GM21717 (cell line): ENCODE results near the gene RREB1.

Experiments
- ATAC-seq: cut with Tn5 transposase; IDR thresholded peaks from one replicate; pipeline ENCODE4 v1.9.1; 2021; ENCODE audit warnings: mild to moderate bottlenecking, moderate library complexity; ENCODE audit not compliant: unreplicated experiment

The RREB1 gene

GRCh38 chr6:7107578-7108195 is at the start of gene RREB1:
Gene RREB1, plus strand, starts transcription at chr6:7107961. Its CDS starts 73,951 bp downstream, at chr6:7181912.
- ATAC-seq, result peak; percentile 57

GRCh38 chr6:7058250-7058923 is 49.4 kb upstream of the RREB1 start:
- no peak for ATAC-seq

GRCh38 chr6:7060769-7061516 is 46.8 kb upstream of the RREB1 start:
- ATAC-seq, result no peak

GRCh38 chr6:7062451-7063162 is 45.2 kb upstream of the RREB1 start:
- no peak for ATAC-seq

GRCh38 chr6:7067305-7067704 is 40.5 kb upstream of the RREB1 start:
- no peak for ATAC-seq

DNA sequence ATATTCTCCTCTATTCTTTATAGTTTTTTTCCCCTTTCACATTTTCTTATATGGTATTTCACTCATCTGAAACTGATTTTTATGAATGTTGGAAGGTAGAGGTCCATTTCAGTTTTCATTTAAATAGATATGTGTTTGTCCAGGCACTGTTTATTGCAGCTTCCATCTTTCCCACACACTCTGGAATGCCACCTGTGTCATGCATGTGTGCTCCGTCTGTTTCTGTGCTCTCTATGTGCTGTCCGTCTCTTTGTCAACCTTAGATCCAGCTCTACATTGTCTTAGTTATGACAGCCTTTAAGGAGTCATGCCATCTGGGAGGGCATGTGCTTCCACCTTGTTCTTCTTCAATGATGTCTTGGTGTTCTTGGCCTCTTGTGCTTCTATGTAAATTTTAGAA is 36.4 kb upstream of the RREB1 start:
- no peak for ATAC-seq

- peak; percentile 40 for ATAC-seq
Measured at GRCh38 chr6:7073082-7073820, 34.5 kb upstream of the RREB1 start.

DNA sequence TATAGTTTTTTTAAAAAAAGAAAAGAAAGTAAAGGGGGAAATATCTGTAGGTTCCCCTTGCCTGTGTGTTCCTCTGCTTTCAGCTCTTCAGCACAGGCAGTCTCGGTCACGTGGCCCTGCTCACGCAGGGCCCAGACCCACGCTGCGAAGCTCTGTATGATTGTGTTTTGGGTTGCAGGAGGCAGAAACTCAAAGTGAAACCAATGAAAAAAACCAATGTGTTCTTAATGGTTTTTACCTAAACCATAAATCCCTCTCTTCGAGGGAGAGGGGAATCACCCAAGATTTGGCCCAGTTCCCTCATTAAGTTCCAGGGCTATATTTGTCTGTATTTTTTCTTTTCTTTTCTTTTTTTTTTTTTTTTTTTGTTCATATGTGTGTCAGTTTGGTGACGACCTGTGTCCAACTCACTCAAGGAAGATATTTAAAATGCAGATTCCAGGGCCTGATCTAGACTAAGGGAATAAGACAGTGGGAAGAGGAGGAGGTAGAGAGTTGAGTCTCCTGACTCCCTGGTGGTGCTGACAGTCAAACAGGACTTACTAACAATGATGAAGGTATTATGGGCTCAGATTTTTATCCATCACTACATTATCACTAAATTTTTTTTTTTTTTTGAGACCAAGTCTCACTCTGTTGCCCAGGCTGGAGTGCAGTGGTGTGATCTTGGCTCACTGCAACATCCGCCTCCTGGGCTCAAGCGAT is 33.8 kb upstream of the RREB1 start:
- peak; percentile 95 for ATAC-seq

- ATAC-seq, result no peak
Measured at GRCh38 chr6:7074870-7075269, 32.9 kb upstream of the RREB1 start.

GRCh38 chr6:7075341-7076000 is 32.3 kb upstream of the RREB1 start:
- ATAC-seq, result no peak

DNA sequence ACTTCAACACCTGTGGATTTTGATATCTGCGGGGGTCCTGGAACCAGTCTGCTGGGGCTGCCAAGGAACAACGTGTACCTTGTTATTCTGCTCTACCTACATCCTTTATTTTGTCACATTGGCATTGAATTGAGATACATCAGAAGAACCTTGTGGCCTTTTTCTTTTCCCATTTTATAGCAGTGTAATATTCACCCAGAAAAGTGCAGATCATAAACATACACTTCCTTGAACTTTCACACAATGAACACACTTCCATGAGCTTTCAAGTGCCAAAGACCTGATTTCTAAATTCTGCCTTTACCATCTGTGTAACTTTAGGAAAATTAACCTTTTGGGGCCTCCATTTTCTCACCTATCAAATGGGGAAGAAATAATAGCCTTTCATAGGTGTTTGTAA is 29.9 kb upstream of the RREB1 start:
- ATAC-seq, result no peak

- no peak for ATAC-seq
Measured at GRCh38 chr6:7078856-7079255, 28.9 kb upstream of the RREB1 start.

GRCh38 chr6:7080311-7080710 is 27.4 kb upstream of the RREB1 start:
- no peak for ATAC-seq

DNA sequence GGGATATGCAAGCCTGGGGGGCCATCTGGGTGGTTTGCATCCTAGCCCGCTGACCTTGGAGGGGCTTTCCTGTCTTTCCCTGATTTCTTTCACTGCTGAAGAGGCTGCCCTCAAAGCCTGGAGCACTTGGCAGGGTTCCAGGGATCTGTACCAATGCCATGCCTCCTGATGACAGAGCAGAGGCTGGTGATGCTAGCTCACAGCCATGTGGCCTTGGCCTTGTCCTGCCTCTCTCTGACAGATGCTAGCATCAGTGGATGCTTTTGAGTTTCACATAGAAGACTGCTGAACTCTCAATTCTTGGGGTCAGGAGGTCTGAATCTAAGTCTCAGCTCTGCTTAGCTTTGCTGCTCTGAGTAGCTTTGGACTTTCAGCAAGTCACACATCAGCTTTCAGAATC is 21.9 kb upstream of the RREB1 start:
- no peak for ATAC-seq

DNA sequence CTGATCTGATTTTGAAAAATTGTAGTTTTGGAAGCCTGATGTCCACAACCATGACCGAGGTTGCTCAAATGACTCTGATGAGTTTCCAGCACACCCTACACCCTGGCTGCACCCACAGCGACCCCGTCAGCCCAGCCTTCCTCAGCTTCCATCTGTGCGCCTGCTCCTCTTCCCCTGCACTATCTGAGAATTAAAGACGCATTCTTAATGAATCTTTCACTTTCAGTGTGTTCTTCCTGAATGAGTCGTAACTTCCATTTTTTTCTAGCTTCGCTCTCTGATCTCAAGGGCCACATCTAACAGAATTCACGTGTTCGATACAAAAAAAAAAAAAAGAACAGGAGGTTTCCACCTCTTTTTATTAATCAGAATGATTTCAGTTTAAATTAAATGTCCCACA is 21.3 kb upstream of the RREB1 start:
- ATAC-seq, result peak; percentile 69

- ATAC-seq, result no peak
Measured at GRCh38 chr6:7087066-7087465, 20.7 kb upstream of the RREB1 start.

GRCh38 chr6:7087491-7087979 is 20.2 kb upstream of the RREB1 start:
- ATAC-seq, result peak; percentile 61

DNA sequence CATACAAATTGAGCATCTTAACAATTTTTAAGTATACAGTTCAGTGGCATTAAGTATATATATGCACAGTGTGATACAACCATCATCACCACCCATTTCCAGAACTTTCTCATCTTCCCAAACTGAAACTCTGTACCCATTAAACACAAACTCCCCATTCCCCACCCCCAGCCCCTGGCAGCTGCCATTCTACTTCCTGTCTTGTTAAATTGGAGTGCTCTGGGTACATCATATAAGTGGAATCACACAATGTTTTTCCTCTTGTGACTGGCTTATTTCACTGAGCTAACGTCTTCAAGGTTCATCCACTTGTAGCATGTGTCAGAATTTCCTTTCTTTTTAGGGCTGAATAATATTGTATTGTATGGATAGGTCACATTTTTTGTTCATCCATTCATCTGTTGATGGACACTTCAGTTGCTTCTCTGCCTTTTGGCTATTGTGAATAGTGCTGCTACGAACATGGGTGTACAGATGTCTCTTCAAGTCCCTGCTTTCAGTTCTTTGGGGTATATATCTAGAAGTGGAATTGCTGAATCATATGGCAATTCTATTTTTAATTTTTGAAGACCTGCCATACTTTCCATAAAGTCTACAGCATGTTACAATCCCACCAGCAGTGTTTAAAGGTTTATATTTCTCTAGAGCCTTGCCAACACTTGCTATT is 19.6 kb upstream of the RREB1 start:
- ATAC-seq, result no peak

DNA sequence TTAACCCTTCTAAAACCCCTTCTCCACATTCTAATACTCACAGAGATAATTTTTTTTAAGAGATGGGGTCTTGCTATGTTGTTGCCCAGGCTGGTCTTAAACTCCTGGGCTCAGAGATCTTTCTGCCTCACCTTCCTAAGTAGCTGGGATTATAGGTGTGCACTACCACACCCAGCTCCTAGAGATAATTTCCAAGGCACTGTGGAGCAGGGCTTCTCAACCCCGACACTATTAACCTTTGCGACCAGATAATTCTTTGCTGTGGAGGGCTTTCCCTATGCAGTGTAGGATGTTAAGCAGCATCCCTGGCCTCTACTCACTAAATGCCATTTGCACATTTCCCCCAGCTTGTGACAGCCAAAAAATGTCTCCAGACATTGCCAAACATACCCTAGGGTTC is 8.8 kb upstream of the RREB1 start:
- ATAC-seq, result no peak
